ENCODE results near the gene MYO18B.

The MYO18B gene

DNA sequence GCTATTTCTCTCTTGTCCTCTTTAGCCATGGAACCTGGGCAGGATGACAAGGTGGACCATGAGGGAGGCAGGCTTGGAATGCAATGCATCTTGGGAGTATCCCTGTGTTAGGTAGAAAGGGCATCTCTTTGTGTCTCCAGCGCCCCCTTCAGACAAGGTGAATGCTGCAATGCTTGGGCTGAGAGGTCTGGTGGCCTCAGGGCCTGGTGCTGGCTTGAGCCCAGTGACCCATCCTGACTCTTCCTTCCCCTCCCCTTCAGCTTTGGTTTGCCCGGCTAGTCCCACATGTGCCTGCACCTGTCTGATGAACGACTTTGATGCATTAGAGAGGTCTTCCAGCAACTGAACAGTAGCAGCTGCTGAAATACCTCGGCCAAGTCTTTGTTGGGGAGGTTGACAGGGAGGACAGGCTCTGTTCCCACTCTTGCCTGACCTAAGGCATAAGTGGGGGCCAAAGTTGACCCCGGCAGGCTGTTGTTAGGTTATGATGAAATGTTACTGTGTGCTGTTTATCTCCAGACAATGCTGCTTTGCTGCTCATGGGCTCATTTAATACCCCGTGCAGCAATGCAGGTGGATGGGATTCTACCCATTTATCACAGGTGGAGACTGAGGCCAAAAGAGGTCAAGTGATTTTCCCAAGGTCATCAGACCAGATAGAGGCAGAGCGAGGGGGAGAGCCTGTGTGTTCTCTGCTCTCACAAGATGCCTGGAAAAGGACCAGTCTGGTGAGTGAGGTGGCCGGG lies 22.5 kb downstream of the MYO18B start:
- TF ChIP-seq, protein P1, sequence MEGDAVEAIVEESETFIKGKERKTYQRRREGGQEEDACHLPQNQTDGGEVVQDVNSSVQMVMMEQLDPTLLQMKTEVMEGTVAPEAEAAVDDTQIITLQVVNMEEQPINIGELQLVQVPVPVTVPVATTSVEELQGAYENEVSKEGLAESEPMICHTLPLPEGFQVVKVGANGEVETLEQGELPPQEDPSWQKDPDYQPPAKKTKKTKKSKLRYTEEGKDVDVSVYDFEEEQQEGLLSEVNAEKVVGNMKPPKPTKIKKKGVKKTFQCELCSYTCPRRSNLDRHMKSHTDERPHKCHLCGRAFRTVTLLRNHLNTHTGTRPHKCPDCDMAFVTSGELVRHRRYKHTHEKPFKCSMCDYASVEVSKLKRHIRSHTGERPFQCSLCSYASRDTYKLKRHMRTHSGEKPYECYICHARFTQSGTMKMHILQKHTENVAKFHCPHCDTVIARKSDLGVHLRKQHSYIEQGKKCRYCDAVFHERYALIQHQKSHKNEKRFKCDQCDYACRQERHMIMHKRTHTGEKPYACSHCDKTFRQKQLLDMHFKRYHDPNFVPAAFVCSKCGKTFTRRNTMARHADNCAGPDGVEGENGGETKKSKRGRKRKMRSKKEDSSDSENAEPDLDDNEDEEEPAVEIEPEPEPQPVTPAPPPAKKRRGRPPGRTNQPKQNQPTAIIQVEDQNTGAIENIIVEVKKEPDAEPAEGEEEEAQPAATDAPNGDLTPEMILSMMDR (IDR thresholded peaks at IDR 0.05; ENCODE audit: insufficient read depth, low read length, poor library complexity, severe bottlenecking), result no peak
- Histone ChIP-seq H3K4me3 (replicated peaks; ENCODE audit: low read depth, low read length) (no peak overlapping the region), H3K36me3 (ENCODE audit: control insufficient read depth, insufficient read depth, low read length) (no peaks in the 10 kb centered on the region), H3K27me3 (replicated peaks; ENCODE audit: control insufficient read depth, insufficient read depth, low read length) (no peaks in the 10 kb centered on the region)
- DNase-seq (ENCODE audit: extremely low read depth, insufficient read length), result no peak

DNA sequence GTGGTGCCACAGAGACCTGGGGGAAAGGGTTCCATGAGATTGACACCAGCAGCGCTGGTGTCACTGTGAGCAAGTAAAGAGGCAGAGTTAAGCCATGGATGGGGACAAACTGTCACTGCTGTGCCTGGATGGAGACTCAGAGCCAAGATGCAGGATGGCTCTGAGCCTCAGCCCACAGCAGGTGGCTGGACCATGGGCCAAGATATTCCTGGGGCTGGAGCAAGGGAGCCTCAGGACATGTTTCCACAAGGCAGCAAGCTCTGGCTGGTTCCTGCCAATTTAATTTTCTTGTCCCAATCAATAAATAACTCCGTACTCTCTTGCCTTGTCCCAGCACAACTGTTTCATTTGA lies 23.0 kb downstream of the MYO18B start:
- TF ChIP-seq, protein P1 (IDR thresholded peaks at IDR 0.05; ENCODE audit: insufficient read depth, low read length, poor library complexity, severe bottlenecking), result no peak

DNA sequence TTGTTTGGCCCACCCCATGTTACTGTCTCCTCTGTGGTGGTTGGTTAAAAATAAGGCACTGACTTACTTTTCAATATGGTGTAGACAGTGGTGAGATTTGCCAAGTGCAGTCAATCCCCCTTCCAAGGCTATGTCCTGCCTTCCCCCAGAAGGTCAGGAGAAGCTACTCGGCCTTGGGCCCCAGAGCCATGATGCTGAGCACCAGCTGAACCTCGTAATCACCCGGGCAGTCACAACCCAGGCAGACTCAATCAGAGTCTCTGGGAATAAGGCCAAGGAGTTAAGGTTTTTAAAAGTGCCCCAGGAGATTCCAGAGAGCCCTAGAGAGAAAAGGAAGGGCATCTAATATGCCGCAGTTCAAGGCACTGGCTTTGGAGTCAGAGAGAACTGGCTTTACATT lies 23.8 kb downstream of the MYO18B start:
- Histone ChIP-seq H3K36me3 (ENCODE audit: control insufficient read depth, insufficient read depth, low read length) (no peaks in the 10 kb centered on the region), H3K4me3 (replicated peaks; ENCODE audit: low read depth, low read length) (no peak overlapping the region), H3K27me3 (replicated peaks; ENCODE audit: control insufficient read depth, insufficient read depth, low read length) (no peaks in the 10 kb centered on the region)
- TF ChIP-seq, protein P1 (IDR thresholded peaks at IDR 0.05; ENCODE audit: insufficient read depth, low read length, poor library complexity, severe bottlenecking), result no peak
- DNase-seq (ENCODE audit: extremely low read depth, insufficient read length), result no peak

More for the DNA sequence above, 23.0 kb downstream of the MYO18B start:
- Histone ChIP-seq H3K36me3 (ENCODE audit: control insufficient read depth, insufficient read depth, low read length) (no peaks in the 10 kb centered on the region), H3K4me3 (replicated peaks; ENCODE audit: low read depth, low read length) (no peak overlapping the region), H3K27me3 (replicated peaks; ENCODE audit: control insufficient read depth, insufficient read depth, low read length) (no peaks in the 10 kb centered on the region)
- DNase-seq (ENCODE audit: extremely low read depth, insufficient read length), result no peak

DNA sequence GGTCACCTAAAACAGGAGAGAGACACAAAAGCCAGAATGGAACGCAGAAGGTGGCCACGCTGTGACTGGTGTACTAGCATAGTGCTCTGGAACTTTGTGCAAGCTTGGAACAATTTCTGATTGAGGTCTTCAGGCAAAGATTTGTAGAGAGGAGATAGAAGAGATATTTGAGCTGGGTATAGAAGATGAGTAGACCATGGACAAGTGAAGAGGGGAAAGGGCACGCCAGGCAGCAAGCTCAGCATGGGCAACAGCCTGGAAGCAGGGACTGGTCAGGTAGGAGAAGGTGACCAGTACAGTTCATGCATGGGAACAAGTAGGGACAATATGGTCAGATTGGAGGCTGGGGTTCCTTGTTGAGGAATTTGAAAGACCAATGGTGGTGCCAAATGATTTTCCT lies 24.4 kb downstream of the MYO18B start:
- no peak for DNase-seq (ENCODE audit: extremely low read depth, insufficient read length)
- no peaks in the 10 kb centered on the region for H3K27me3 ChIP-seq (replicated peaks; ENCODE audit: control insufficient read depth, insufficient read depth, low read length)
- no peaks in the 10 kb centered on the region for H3K36me3 ChIP-seq (ENCODE audit: control insufficient read depth, insufficient read depth, low read length)
- TF ChIP-seq, protein P1 (IDR thresholded peaks at IDR 0.05; ENCODE audit: insufficient read depth, low read length, poor library complexity, severe bottlenecking), result no peak
- H3K4me3 ChIP-seq (replicated peaks; ENCODE audit: low read depth, low read length), result no peak overlapping the region

DNA sequence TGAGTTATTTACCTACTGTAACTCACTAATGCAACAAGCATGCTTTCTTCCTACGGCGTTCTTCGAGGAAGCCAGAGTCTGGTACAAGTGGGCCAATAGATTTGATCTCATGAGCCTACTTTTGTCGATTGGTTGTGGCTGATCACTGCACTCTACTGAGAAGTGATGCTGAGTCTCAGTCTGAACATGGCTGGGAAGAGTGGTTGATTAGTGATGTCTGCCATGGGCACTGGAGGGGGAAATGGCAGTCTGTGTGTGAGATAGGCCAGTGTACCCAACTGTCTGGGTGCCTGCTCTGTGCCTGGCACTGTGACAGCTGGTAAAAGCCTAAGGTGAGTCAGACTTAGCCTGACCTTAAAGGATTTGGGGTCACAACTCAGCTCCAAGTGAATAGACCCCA lies 28.3 kb downstream of the MYO18B start:
- H3K36me3 ChIP-seq (ENCODE audit: control insufficient read depth, insufficient read depth, low read length), result no peaks in the 10 kb centered on the region
- DNase-seq (ENCODE audit: extremely low read depth, insufficient read length), result no peak
- no peaks in the 10 kb centered on the region; the same call in 1 of the 2 replicates for H3K27me3 ChIP-seq (replicated peaks; ENCODE audit: control insufficient read depth, insufficient read depth, low read length)
- TF ChIP-seq, protein P1 (IDR thresholded peaks at IDR 0.05; ENCODE audit: insufficient read depth, low read length, poor library complexity, severe bottlenecking), result no peak
- no peak overlapping the region for H3K4me3 ChIP-seq (replicated peaks; ENCODE audit: low read depth, low read length)

DNA sequence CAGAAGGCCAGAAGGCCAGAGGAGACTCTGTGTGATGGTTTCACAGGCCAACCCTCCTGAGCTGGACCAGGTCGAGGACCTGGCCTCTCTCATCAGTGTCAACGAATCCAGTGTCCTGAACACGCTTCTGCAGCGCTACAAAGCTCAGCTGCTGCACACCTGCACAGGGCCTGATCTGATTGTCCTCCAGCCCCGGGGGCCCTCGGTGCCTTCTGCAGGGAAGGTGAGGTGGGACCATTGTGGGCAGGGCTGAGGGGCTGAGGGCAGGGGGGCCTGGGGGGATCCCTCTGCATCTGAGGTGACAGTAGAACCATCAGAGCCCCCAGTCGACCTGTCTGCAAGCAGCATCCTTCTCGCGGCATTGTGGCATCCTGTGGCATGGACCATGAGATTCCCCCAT lies 30.3 kb downstream of the MYO18B start:
- Histone ChIP-seq H3K4me3 (replicated peaks; ENCODE audit: low read depth, low read length) (no peak overlapping the region), H3K27me3 (replicated peaks; ENCODE audit: control insufficient read depth, insufficient read depth, low read length) (no peaks in the 10 kb centered on the region; the same call in 1 of the 2 replicates), H3K36me3 (ENCODE audit: control insufficient read depth, insufficient read depth, low read length) (no peaks in the 10 kb centered on the region)
- DNase-seq (ENCODE audit: extremely low read depth, insufficient read length), result no peak
- TF ChIP-seq, protein P1 (IDR thresholded peaks at IDR 0.05; ENCODE audit: insufficient read depth, low read length, poor library complexity, severe bottlenecking), result no peak

All from GM06990 (cell line).